GM12878 (cell line): ENCODE results near the gene AKT3. TPM values are rescaled to one million over a fixed set of nuclear protein-coding genes. Genes with fewer than 3 reads are reported as not detected.

Source experiments
- ATAC-seq: fragments of 200-7000 bp; cut with Tn5 transposase; 3 replicates; pipeline ENCODE4 v1.9.1; 2020; ENCODE audit warnings: mild to moderate bottlenecking, moderate library complexity
- BruUV-seq: library from RNA; stranded (reverse); fragments of 400-500 nt; replicated peaks from 2 replicates; lab custom pipeline; 2021; lab: Mats Ljungman, UMichigan
- CTCF ChIA-PET: fragments of 300-600 bp; sonication (Branson Sonifier 250); formaldehyde crosslinking; extraction: SDS; loops from one replicate; lab custom pipeline; 2021; ENCODE audit warnings: inconsistent platforms; lab: Yijun Ruan, JAX
- POLR2A ChIA-PET: fragments of 350-600 bp; formaldehyde crosslinking; extraction: SDS; loops from one replicate; lab custom pipeline; 2021; ENCODE audit warnings: inconsistent platforms; lab: Charles Lee
- RAD21 ChIA-PET: fragments of 300-600 bp; sonication (Branson Sonifier 250); formaldehyde crosslinking; loops from one replicate; lab custom pipeline; 2023; ENCODE audit warnings: antibody characterized with exemption; ENCODE audit not compliant: unreplicated experiment; lab: Charles Lee
- SMC1A ChIA-PET: fragments of 300-600 bp; sonication (Branson Sonifier 250); formaldehyde crosslinking; loops from one replicate; lab custom pipeline; 2023; ENCODE audit not compliant: unreplicated experiment, uncharacterized antibody; lab: Charles Lee
- DNase-seq: peaks from one replicate; pipeline ENCODE4 v3.0.0-alpha.2; 2011; ENCODE audit warnings: low read depth, low spot score
- FAIRE-seq: peaks from 3 replicates; lab custom pipeline; 2011; peaks lifted over from hg19 to GRCh38; lab: Jason Lieb, UNC
- H2AFZ ChIP-seq: 2 replicates; pipeline ENCODE4 v1.6.0; 2011; ENCODE audit warnings: low read depth, low read length, control low read depth; ENCODE audit not compliant: control insufficient read depth
- H3K27ac ChIP-seq: 2 replicates; pipeline ENCODE4 v1.5.1; 2011; ENCODE audit warnings: control low read depth; ENCODE audit not compliant: control insufficient read depth, insufficient read depth
- H3K27me3 ChIP-seq, 2 experiments: replicated peaks in 1 of 2; 2 replicates each; pipeline versions ENCODE4 v1.6.0 to v1.6.1; 2011; ENCODE audit warnings: low read length in 1 of 2; ENCODE audit not compliant: control insufficient read depth in 2 of 2, insufficient read depth in 2 of 2
- H3K36me3 ChIP-seq, 2 experiments: 2 replicates each; pipeline ENCODE4 v1.5.1; 2011; ENCODE audit warnings: low read length in 1 of 2; ENCODE audit not compliant: control insufficient read depth in 2 of 2, insufficient read depth in 2 of 2
- H3K4me1 ChIP-seq: 2 replicates; pipeline ENCODE4 v1.6.1; 2011; ENCODE audit warnings: mild to moderate bottlenecking, low read length, moderate library complexity, mixed read lengths; ENCODE audit not compliant: control insufficient read depth, insufficient read depth
- H3K4me2 ChIP-seq: 2 replicates; pipeline ENCODE4 v1.6.0; 2011; ENCODE audit warnings: control low read depth; ENCODE audit not compliant: control insufficient read depth, insufficient read depth
- H3K4me3 ChIP-seq: fragments of 200-600 bp; sonication (generic); 2 replicates; pipeline ENCODE4 v1.5.1; 2016
- H3K79me2 ChIP-seq: 2 replicates; pipeline ENCODE4 v1.6.0; 2011; ENCODE audit warnings: low read length; ENCODE audit not compliant: control insufficient read depth, insufficient read depth
- H3K9ac ChIP-seq: 2 replicates; pipeline ENCODE4 v1.8.0; 2011; ENCODE audit warnings: low read length, control low read depth, mixed read lengths; ENCODE audit not compliant: control insufficient read depth, insufficient read depth
- H3K9me3 ChIP-seq: replicated peaks from 3 replicates; pipeline ENCODE4 v1.5.1; 2011; ENCODE audit warnings: mild to moderate bottlenecking, low read length; ENCODE audit not compliant: control insufficient read depth, insufficient read depth
- H4K20me1 ChIP-seq: 2 replicates; pipeline ENCODE4 v1.6.0; 2011; ENCODE audit not compliant: control insufficient read depth, insufficient read depth
- GATAD2B ChIP-seq: fragments of 450-650 bp; conservative IDR thresholded peaks from 2 replicates; pipeline ENCODE4 v1.6.1; 2017; ENCODE audit warnings: low read depth, mild to moderate bottlenecking, moderate library complexity
- IKZF1 ChIP-seq: fragments of 450-650 bp; conservative IDR thresholded peaks from 2 replicates; pipeline ENCODE4 v1.6.1; 2017; ENCODE audit warnings: antibody characterized with exemption, mild to moderate bottlenecking
- IKZF2 ChIP-seq, 2 experiments: fragments of 450-650 bp; IDR thresholded peaks; 2 replicates each; pipeline ENCODE4 v1.6.1; 2017; ENCODE audit warnings: mild to moderate bottlenecking in 2 of 2, moderate library complexity in 2 of 2
- NRF1 ChIP-seq: conservative IDR thresholded peaks from 2 replicates; pipeline ENCODE4 v1.6.1; 2011; ENCODE audit warnings: mild to moderate bottlenecking, low read depth, low read length, improper control_type of control experiment
- POLR2A ChIP-seq: IDR thresholded peaks from 2 replicates; pipeline ENCODE4 v1.6.1; 2011; ENCODE audit warnings: low read depth, mild to moderate bottlenecking, low read length
- RUNX3 ChIP-seq: IDR thresholded peaks from 2 replicates; pipeline ENCODE4 v1.6.1; 2012; ENCODE audit warnings: low read length, inconsistent platforms
- ZNF622 ChIP-seq: fragments of 450-650 bp; IDR thresholded peaks from 2 replicates; pipeline ENCODE4 v1.6.1; 2017; ENCODE audit warnings: mild to moderate bottlenecking, inconsistent platforms
- WGBS: methylation state at CpG from one replicate; pipeline ENCODE4 v1.1.6; 2016; ENCODE audit warnings: low lambda C conversion rate; ENCODE audit not compliant: insufficient replicate concordance, insufficient coverage; ENCODE audit errors: missing lambda C conversion rate; 5-methylcytosine and 5-hydroxymethylcytosine counted together
- in situ Hi-C: fragments of 300-500 bp; cut with MboI; formaldehyde crosslinking; loops from 9 replicates; pipeline ENCODE4 v1.14.3; 2018; ENCODE audit warnings: mixed read lengths
- intact Hi-C: fragments of 100-400 bp; cut with micrococcal nuclease; formaldehyde crosslinking; loops from one replicate; pipeline ENCODE4 v1.14.2; 2022; ENCODE audit not compliant: unreplicated experiment
- polyA plus RNA-seq, 11 experiments: library from polyadenylated mRNA; depleted of rRNA in 4 of 11; unstranded in 6 of 11; stranded (reverse) in 5 of 11; fragments of >200 nt; fragmentation: Nextera tagmentation in 4 of 11; fragmentation: Illumina TruSeq in 1 of 11; extraction: Ambion mirVana in 4 of 11; extraction: Trizol in 1 of 11; gene quantifications; 1 replicate in 1 of 11; 2 replicates in 10 of 11; pipeline versions ENCODE4 v1.2.1 to v1.2.3, GENCODE V29; 2011 to 2016; ENCODE audit warnings: inconsistent platforms in 2 of 11, missing spikeins in 2 of 11, low read depth in 1 of 11
- total RNA-seq, 4 experiments: library from RNA; depleted of rRNA in 3 of 4; stranded (reverse); fragments of >200 nt in 3 of 4; fragmentation: Illumina TruSeq in 1 of 4; extraction: Trizol in 1 of 4; gene quantifications; 2 replicates each; pipeline versions ENCODE4 v1.2.1 to v1.2.3, GENCODE V29; 2013 to 2021
- TF ChIP-seq, protein P1 (sequence below): fragments of 450-650 bp; IDR thresholded peaks from 2 replicates; pipeline ENCODE4 v1.6.1; 2018; ENCODE audit warnings: borderline replicate concordance, mild to moderate bottlenecking; ENCODE audit not compliant: partially characterized antibody
- TF ChIP-seq, protein P2 (sequence below): fragments of 450-650 bp; IDR thresholded peaks from 2 replicates; pipeline ENCODE4 v1.6.1; 2017; ENCODE audit warnings: mild to moderate bottlenecking
- TF ChIP-seq, protein P3 (sequence below): IDR thresholded peaks from 2 replicates; pipeline ENCODE4 v1.6.1; 2012; ENCODE audit warnings: low read depth, low read length, improper control_type of control experiment

The AKT3 gene
- total and polyA plus RNA-seq, 10 of the 15 experiments (the other 5 are each of a cell fraction or from before 2014, with no cell fraction given), result 0.03 to 0.56 (median 0.19) TPM

DNA sequence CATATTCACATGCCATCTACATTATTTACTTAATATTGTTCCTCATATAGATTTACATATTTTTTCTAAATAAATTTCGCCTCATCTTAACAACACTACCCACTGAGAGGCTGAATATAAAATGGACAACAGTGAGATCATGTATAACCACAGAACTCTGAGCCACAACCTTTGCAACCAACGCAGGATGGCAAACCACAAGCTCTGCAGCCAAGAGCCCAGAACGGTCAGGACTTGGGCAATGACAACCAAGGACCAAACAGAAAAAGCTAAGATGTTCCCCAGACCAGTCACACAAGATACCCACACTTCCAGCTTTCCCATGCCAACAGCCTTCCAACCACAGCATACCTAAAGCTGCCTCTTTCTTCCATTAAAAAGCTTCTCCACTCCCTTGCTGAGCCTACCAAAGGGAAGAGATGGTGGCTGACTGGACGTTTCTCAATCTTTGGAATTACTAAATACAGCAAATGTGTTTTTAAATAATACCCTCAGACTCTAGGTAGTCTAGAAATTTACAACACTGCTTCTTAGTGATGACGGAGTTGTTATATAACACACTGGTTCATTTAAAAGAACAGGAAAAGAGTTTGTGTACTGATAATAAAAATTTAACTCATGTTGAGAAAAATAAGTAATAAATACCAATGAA, 117.9 kb downstream of the AKT3 start:
- Histone ChIP-seq H3K4me1 (peaks cover 18% of the 10 kb centered on the region), H2AFZ (no peak overlapping the region), H3K4me2 (no peak overlapping the region), H4K20me1 (no peaks in the 10 kb centered on the region), H3K36me3 (no peaks in the 10 kb centered on the region), H3K27ac (no peak overlapping the region), H3K9ac (no peak overlapping the region), H3K79me2 (no peaks in the 10 kb centered on the region), H3K4me3 (no peak overlapping the region), H3K9me3 (peaks cover 9% of the 10 kb centered on the region; the same call in 2 of the 3 replicates), H3K27me3 (no peaks in the 10 kb centered on the region)
- CTCF ChIA-PET, result interaction anchor here (0.6 to 2.0 kb wide), 5 partner anchors 8 to 389 kb away, joined by 3 to 9 read pairs (median 7); no protein-coding TSS in a partner anchor
- FAIRE-seq (no peak), DNase-seq (no peak), ATAC-seq (no peak)
- intact Hi-C loops (no loop called here), in situ Hi-C loops (no loop called here)
- SMC1A ChIA-PET, result interaction anchor here (0.7 to 3.8 kb wide), 5 partner anchors 14 to 388 kb away, joined by 4 to 17 read pairs (median 5); no protein-coding TSS in a partner anchor
- RAD21 ChIA-PET, result interaction anchor here (0.9 to 1.9 kb wide), 5 partner anchors 16 to 388 kb away, joined by 3 to 5 read pairs (median 3); no protein-coding TSS in a partner anchor
- POLR2A ChIA-PET, result interaction anchor here (1.0 kb wide), 1 partner anchor 8 kb away, joined by 4 read pairs; no protein-coding TSS in a partner anchor
- BruUV-seq, result no TSS peak
- 79% methylated on average over 5 of the region's 5 CpGs for WGBS
- TF ChIP-seq ZNF622 (no peak), IKZF2 (IDR thresholded peaks at IDR 0.05) (no peak), RUNX3 (peak; percentile 47)
- TF ChIP-seq, all 136 proteins: peak for 1

DNA sequence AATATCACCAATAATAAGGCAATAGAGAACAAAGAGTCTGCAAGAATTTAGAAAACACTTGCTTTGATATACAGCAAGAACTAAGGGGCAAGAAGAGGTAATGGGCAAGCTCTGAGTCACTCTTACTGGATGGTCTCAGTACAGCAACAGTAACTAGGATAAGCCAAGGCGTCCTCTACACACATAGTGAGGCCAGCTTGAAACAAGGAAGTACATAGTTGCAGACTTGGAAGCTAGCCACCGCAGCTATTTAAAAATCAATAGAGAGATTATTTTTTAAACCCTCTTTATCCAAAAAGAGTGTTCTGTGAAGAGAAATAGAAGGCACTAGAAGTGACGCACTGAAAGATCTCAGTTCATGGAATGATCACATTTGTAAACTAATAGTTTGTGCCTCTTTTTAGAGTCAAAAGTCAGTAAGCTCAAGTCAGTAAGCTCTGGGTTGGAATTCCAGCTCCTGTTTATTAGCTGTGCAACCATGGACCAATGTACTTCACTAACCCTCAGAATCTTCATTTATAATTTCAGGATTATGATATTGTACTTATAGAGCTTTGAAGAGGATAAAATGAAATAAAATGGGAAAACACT, 118.6 kb downstream of the AKT3 start:
- Histone ChIP-seq H3K4me1 (peaks cover 25% of the 10 kb centered on the region), H3K4me3 (no peak overlapping the region), H3K36me3 (no peaks in the 10 kb centered on the region), H4K20me1 (no peaks in the 10 kb centered on the region), H3K27me3 (no peaks in the 10 kb centered on the region), H3K9ac (no peak overlapping the region), H3K4me2 (no peak overlapping the region), H3K9me3 (peaks cover 9% of the 10 kb centered on the region; the same call in 2 of the 3 replicates), H3K27ac (no peak overlapping the region), H3K79me2 (no peaks in the 10 kb centered on the region), H2AFZ (no peak overlapping the region)
- RAD21 ChIA-PET, result interaction anchor here (0.9 to 1.4 kb wide), 3 partner anchors 9 to 388 kb away, joined by 3 read pairs; no protein-coding TSS in a partner anchor
- SMC1A ChIA-PET, result interaction anchor here (1.0 to 3.8 kb wide), 7 partner anchors 10 to 410 kb away, joined by 3 to 17 read pairs (median 4); no protein-coding TSS in a partner anchor
- FAIRE-seq (no peak), ATAC-seq (no peak), DNase-seq (no peak)
- TF ChIP-seq, protein P1, sequence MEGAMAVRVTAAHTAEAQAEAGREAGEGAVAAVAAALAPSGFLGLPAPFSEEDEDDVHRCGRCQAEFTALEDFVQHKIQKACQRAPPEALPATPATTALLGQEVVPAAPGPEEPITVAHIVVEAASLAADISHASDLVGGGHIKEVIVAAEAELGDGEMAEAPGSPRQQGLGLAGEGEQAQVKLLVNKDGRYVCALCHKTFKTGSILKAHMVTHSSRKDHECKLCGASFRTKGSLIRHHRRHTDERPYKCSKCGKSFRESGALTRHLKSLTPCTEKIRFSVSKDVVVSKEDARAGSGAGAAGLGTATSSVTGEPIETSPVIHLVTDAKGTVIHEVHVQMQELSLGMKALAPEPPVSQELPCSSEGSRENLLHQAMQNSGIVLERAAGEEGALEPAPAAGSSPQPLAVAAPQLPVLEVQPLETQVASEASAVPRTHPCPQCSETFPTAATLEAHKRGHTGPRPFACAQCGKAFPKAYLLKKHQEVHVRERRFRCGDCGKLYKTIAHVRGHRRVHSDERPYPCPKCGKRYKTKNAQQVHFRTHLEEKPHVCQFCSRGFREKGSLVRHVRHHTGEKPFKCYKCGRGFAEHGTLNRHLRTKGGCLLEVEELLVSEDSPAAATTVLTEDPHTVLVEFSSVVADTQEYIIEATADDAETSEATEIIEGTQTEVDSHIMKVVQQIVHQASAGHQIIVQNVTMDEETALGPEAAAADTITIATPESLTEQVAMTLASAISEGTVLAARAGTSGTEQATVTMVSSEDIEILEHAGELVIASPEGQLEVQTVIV, result no peak
- TF ChIP-seq GATAD2B (no peak), NRF1 (no peak), IKZF1 (no peak), POLR2A (no peak)
- TF ChIP-seq, protein P2, sequence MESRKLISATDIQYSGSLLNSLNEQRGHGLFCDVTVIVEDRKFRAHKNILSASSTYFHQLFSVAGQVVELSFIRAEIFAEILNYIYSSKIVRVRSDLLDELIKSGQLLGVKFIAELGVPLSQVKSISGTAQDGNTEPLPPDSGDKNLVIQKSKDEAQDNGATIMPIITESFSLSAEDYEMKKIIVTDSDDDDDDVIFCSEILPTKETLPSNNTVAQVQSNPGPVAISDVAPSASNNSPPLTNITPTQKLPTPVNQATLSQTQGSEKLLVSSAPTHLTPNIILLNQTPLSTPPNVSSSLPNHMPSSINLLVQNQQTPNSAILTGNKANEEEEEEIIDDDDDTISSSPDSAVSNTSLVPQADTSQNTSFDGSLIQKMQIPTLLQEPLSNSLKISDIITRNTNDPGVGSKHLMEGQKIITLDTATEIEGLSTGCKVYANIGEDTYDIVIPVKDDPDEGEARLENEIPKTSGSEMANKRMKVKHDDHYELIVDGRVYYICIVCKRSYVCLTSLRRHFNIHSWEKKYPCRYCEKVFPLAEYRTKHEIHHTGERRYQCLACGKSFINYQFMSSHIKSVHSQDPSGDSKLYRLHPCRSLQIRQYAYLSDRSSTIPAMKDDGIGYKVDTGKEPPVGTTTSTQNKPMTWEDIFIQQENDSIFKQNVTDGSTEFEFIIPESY, result no peak
- TF ChIP-seq, protein P3, sequence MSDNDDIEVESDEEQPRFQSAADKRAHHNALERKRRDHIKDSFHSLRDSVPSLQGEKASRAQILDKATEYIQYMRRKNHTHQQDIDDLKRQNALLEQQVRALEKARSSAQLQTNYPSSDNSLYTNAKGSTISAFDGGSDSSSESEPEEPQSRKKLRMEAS, result no peak
- in situ Hi-C loops, result no loop called here
- no TSS peak for BruUV-seq
- WGBS, result 97% methylated on average over 3 of the region's 3 CpGs
- CTCF ChIA-PET, result interaction anchor here (1.3 to 1.8 kb wide), 4 partner anchors 8 to 388 kb away, joined by 4 to 9 read pairs (median 7); no protein-coding TSS in a partner anchor
- intact Hi-C loops, result no loop called here
- POLR2A ChIA-PET, result interaction anchor here (1.0 kb wide), 1 partner anchor 9 kb away, joined by 4 read pairs; no protein-coding TSS in a partner anchor
